Measurements from ENCODE around the gene SHB. TPM values are rescaled to one million over a fixed set of nuclear protein-coding genes. Genes with fewer than 3 reads are reported as not detected.
A peak's percentile ranks its signal among the peaks of the same experiment; 100 is the strongest.

SHB gene
- total RNA-seq, 1 experiment from 2014 or later = 23.8 TPM

DNA sequence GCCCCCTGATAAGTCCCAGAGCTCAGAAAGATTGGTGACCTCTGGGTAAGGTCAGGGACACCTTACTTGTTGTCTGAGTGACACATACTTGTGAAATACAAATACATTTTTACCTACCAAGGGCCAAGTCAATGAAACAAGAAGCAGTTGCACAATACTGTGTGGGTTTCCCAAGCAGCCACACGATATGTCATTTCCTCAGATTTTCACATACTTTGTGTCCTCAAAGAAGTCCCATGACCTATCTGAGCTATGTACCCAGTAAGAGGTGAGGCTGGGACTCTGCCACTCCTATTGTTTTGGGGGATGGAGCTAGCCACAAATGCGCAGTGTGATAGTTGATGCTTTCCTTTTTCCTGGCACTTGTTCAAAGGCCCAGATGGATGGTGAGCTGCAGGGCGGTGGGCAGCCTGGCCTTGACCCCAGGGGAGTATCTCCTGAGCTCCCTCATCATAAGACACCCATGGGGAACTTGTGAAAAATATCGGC, 160.3 kb downstream of the SHB start:
- Histone ChIP-seq H3K4me2 (peak overlapping the region; percentile 42), H3K4me1 (replicated peaks; ENCODE audit: insufficient read depth) (peaks cover 19% of the 10 kb centered on the region), H3K79me2 (ENCODE audit: low read depth) (no peaks in the 10 kb centered on the region), H3K9me3 (ENCODE audit: insufficient read depth, low read depth) (no peaks in the 10 kb centered on the region), H3K9me2 (ENCODE audit: insufficient read depth) (no peaks in the 10 kb centered on the region), H3K27me3 (ENCODE audit: insufficient read depth, low read depth) (no peaks in the 10 kb centered on the region), H3K36me3 (ENCODE audit: low read depth) (no peaks in the 10 kb centered on the region), H3K27ac (peak overlapping the region; percentile 51), H4K20me1 (ENCODE audit: insufficient read depth) (no peaks in the 10 kb centered on the region), H3K4me3 (no peak overlapping the region), H2AFZ (no peak overlapping the region), H3F3A (ENCODE audit: insufficient read depth, low read depth) (peaks cover 23% of the 10 kb centered on the region; the same call in 1 of the 2 replicates)
- TF ChIP-seq EZH2 (IDR thresholded peaks at IDR 0.05; ENCODE audit: low read depth) = no peak
- TF ChIP-seq, protein P1, sequence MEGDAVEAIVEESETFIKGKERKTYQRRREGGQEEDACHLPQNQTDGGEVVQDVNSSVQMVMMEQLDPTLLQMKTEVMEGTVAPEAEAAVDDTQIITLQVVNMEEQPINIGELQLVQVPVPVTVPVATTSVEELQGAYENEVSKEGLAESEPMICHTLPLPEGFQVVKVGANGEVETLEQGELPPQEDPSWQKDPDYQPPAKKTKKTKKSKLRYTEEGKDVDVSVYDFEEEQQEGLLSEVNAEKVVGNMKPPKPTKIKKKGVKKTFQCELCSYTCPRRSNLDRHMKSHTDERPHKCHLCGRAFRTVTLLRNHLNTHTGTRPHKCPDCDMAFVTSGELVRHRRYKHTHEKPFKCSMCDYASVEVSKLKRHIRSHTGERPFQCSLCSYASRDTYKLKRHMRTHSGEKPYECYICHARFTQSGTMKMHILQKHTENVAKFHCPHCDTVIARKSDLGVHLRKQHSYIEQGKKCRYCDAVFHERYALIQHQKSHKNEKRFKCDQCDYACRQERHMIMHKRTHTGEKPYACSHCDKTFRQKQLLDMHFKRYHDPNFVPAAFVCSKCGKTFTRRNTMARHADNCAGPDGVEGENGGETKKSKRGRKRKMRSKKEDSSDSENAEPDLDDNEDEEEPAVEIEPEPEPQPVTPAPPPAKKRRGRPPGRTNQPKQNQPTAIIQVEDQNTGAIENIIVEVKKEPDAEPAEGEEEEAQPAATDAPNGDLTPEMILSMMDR (conservative IDR thresholded peaks at IDR 0.05) = no peak
- BruUV-seq (replicated peaks) = no TSS peak
- peak in 1 of 2 experiments; percentile 95 for DNase-seq
- POLR2A ChIA-PET (ENCODE audit: unreplicated experiment) = no interaction called here
- CTCF ChIA-PET = interaction anchor here (0.6 kb wide), 1 partner anchor 420 kb away, joined by 3 read pairs; no protein-coding TSS in a partner anchor
- intact Hi-C loops (cut with micrococcal nuclease; ENCODE audit: unreplicated experiment) = loop anchor here (10.0 kb wide), 1 partner anchor 424 kb away; the partner anchor contains the start of gene POLR1E

DNA sequence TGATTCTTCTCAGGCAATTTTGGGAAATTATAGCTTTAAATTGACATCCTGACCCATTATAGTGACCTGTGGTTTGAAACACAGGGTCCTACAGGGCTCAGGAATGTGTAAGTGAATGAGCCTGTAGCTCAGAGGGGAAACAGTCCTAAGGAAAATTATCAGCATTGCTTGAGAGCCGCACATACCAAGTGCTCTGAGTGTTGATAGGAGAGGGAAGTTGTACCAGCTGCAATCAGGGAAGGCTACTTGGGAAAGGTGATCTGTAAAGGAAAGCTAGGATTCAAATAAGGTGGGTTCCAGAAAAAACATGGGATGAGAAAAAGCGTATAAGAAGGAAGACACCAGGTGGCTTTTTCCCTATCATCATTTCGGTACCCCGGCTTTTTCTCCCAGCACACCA, 160.7 kb downstream of the SHB start:
- Histone ChIP-seq H3K36me3 (ENCODE audit: low read depth) (no peaks in the 10 kb centered on the region), H2AFZ (no peak overlapping the region), H3K4me3 (no peak overlapping the region), H3K9me2 (ENCODE audit: insufficient read depth) (no peaks in the 10 kb centered on the region), H3K79me2 (ENCODE audit: low read depth) (peaks cover 1% of the 10 kb centered on the region; the same call in 1 of the 2 replicates), H3K27me3 (ENCODE audit: insufficient read depth, low read depth) (no peaks in the 10 kb centered on the region), H3F3A (ENCODE audit: insufficient read depth, low read depth) (peaks cover 21% of the 10 kb centered on the region; the same call in 1 of the 2 replicates), H3K9me3 (ENCODE audit: insufficient read depth, low read depth) (no peaks in the 10 kb centered on the region), H3K4me1 (replicated peaks; ENCODE audit: insufficient read depth) (peaks cover 19% of the 10 kb centered on the region), H3K4me2 (peak overlapping the region; percentile 36; the same call in 1 of the 2 replicates), H3K27ac (peak overlapping the region; percentile 51), H4K20me1 (ENCODE audit: insufficient read depth) (no peaks in the 10 kb centered on the region)
- ChIA-PET CTCF (interaction anchor here (0.6 kb wide), 1 partner anchor 420 kb away, joined by 3 read pairs; no protein-coding TSS in a partner anchor), POLR2A (ENCODE audit: unreplicated experiment) (no interaction called here)
- BruUV-seq (replicated peaks) = no TSS peak
- intact Hi-C loops (cut with micrococcal nuclease; ENCODE audit: unreplicated experiment) = loop anchor here (10.0 kb wide), 1 partner anchor 423 kb away; the partner anchor contains the start of gene POLR1E
- TF ChIP-seq EZH2 (IDR thresholded peaks at IDR 0.05; ENCODE audit: low read depth) = no peak
- TF ChIP-seq, protein P1 (conservative IDR thresholded peaks at IDR 0.05) = no peak
- peak in 1 of 2 experiments; percentile 42 for DNase-seq

DNA sequence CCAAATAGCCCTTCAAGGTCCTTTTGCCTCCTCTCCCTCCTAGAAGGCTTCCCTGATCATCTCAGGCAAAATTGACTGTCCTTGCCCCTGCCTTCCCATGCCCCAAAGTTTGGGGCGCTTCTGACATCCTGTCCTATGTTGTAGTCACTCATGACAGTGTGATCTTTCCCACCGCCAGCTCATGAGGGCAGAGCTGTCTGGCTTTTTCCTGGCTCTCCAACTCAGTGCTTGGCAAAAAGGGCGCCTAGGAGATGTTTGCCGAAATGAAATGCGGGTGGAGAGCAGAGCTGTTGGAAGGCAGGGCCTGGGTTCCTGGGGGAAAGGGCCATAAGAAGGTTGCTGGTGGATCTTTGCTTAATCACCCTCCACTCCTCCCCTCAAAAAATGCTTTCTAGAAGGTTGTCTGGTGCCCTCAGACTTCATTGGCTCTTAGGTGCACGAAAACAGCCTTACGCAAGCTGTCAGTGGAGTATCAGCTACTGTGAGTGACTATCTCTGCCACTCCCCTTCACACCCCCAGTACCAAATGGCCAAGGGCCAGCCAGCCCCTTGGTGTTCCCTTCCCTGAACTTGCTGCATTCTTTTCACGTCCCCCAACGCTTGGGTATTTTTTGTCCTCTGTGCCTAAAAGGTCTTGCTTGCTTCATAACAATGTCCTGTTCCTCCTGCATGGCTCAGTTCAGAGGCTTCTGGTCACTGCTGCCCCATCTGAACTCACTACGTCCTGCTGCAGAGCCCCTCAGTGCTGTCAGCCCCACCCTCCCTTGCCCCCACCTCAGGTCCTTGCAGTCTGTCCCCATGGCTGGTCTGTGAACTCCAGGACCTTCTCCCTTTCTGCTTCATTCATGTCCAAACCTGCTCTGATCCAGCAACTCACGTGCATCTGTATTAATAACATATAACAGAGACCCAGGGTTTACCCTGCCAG, 162.5 kb downstream of the SHB start:
- Histone ChIP-seq H3K9me2 (ENCODE audit: insufficient read depth) (no peaks in the 10 kb centered on the region), H4K20me1 (ENCODE audit: insufficient read depth) (no peaks in the 10 kb centered on the region; the same call in 1 of the 2 replicates), H3F3A (ENCODE audit: insufficient read depth, low read depth) (peaks cover 23% of the 10 kb centered on the region; the same call in 1 of the 2 replicates), H3K27me3 (ENCODE audit: insufficient read depth, low read depth) (no peaks in the 10 kb centered on the region), H3K9me3 (ENCODE audit: insufficient read depth, low read depth) (no peaks in the 10 kb centered on the region), H3K36me3 (ENCODE audit: low read depth) (no peaks in the 10 kb centered on the region), H3K4me2 (no peak overlapping the region), H2AFZ (no peak overlapping the region), H3K4me3 (no peak overlapping the region), H3K4me1 (replicated peaks; ENCODE audit: insufficient read depth) (peaks cover 29% of the 10 kb centered on the region), H3K27ac (no peak overlapping the region), H3K79me2 (ENCODE audit: low read depth) (peaks cover 18% of the 10 kb centered on the region; the same call in 1 of the 2 replicates)
- ChIA-PET POLR2A (ENCODE audit: unreplicated experiment) (no interaction called here), CTCF (interaction anchor here (0.6 kb wide), 1 partner anchor 461 kb away, joined by 3 read pairs; no protein-coding TSS in a partner anchor)
- no TSS peak for BruUV-seq (replicated peaks)
- no peak for DNase-seq
- intact Hi-C loops (cut with micrococcal nuclease; ENCODE audit: unreplicated experiment) = loop anchor here (10.0 kb wide), 1 partner anchor 422 kb away; the partner anchor contains the start of gene POLR1E
- TF ChIP-seq, protein P1 (conservative IDR thresholded peaks at IDR 0.05) = no peak
- no peak for TF ChIP-seq EZH2 (IDR thresholded peaks at IDR 0.05; ENCODE audit: low read depth)
